GM21515 (cell line): ENCODE measurements around the gene CCDC169.

Experiments used
- ATAC-seq: cut with Tn5 transposase; IDR thresholded peaks from one replicate; pipeline ENCODE4 v1.9.1; 2021; ENCODE audit not compliant: unreplicated experiment

Gene CCDC169

GRCh38 chr13:36244990-36245389 is 52.6 kb downstream of the CCDC169 start:
- ATAC-seq, result no peak

DNA sequence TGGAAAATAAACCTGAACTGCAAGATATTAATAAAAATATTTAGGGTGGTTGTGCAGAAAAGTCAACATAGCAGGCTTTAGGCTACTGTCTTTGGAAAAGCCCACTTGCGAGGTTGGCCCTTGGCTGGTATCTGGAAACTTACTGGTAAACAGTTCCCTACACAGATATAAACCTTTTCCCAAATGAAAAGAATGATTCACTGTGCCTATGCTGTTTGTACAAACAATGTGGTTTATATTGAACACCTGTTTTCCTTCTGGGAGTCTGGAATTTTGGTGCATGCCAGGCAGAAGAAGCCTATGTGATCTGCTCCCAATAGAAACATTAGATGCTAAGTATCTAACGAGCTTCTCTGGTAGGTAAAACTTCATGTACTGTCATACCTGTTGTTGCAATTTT is 53.5 kb downstream of the CCDC169 start:
- ATAC-seq, result no peak

DNA sequence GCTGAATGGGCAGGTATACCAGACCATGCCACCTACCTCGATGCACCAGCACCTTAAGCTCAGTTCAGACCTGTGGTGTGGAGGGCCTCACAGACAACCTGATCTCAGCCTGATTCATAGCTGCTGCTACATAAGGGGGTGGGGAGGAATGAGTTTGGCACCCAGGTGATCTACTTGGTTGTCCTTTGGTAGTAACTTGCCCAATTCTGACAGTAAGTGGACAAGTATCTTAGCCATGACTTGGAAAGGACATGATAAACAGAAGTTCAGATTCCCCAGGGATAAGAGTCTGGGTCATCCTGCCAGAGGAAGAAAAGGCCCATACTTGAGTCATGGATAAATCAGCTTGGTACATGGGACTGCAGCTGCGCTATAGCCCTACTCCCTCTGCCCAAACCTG is 54.9 kb downstream of the CCDC169 start:
- no peak for ATAC-seq

DNA sequence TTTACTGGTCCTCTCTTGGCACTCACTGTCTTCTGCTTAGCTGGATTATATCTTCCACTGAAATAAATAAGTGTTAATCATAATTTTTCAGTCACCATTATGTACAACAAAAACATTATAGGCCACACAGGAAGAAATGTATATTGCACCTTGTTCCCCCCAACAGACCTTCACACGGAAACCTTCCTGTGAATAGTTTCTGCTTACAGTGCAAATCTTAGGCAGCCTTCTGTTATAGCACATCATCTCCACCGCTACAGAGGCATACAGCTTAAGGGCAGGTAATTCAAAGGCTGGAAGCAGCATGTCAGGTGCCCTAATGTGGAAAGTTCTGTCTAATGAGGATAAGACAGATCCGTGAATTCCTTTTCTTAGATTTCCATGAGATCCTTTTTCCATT is 66.4 kb downstream of the CCDC169 start:
- ATAC-seq, result no peak

DNA sequence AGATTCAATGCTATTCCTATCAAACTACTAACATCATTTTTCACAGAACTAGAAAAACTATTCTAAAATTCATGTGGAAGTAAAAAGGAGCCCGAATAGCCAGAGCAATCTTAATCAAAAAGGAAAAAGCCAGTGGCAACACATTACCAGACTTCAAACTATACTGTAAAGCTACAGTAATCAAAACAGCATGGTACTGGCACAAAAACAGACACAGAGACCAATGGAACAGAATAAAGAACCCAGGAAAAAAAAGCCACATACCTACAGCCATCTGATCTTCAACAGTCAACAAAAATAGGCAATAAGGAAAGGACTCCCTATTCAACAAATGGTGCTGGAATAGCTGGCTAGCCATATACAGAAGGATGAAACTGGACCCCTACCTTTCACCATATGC is 72.9 kb downstream of the CCDC169 start:
- no peak for ATAC-seq

GRCh38 chr13:36219883-36220282 is 77.7 kb downstream of the CCDC169 start:
- no peak for ATAC-seq

- no peak for ATAC-seq
Measured at GRCh38 chr13:36217456-36217855, 80.2 kb downstream of the CCDC169 start.

DNA sequence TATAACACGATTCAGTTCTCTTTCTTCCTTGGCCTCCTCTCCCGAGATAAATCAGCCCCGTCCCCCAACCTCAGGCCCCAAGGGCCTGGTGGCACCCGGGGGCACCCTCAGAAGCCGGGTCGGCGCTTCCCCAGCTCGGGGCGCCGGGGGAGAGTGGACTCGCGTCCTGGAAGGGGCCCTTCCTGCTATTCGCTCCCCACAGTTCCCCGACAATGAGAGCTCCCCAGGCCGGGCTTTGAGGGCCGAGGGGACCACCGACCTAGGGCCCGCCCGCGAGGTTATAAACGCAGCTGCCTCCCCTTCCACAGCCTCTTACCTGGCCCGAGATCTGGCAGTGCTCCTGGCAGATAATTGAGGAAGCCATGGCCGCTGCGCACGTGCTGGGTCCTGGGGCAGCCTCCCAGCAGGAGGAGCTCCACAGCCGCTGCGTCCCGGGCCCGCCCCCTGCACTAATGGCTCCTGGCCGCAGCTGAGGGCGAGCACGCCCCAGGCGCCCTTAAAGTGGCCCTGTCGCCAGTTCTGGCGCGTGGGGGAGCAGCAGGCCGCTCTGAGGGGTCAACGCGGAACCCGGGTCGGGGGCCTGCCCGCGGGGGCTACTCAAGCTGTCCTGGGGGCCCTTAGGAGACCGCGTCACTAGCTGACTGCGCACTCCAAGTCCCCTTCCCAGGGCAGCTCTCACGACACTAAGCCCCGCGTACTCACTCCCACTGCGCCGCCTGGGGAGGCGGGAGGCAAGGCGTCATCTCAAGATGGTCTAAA is 83.3 kb downstream of the CCDC169 start, which contains the start of gene SOHLH2:
Gene SOHLH2, minus strand, starts transcription at position 394 of the 759 bp plus-strand sequence. Its CDS starts 30 bp downstream, at position 364.
- no peak for ATAC-seq

GRCh38 chr13:36212789-36213188 is 84.8 kb downstream of the CCDC169 start:
- ATAC-seq, result no peak

DNA sequence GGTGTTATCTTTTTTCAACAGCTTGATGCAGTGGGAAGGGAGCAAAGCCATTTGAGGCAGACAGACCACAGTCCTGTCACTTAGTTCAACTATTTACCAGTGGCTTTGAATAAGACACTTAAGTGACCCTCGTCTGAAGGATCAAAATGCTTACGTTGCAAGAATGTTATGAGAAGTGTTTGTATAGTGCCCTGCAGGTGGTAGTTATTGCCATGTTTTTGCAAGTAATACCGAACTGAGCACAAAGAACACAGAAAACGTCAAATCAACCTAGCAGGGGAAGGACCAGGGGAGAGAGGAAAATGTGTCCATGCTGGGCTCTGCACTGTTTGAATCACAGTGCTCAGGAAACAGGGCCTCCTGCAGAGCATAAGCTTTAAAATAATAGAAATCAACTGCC is 86.0 kb downstream of the CCDC169 start:
- ATAC-seq, result no peak

DNA sequence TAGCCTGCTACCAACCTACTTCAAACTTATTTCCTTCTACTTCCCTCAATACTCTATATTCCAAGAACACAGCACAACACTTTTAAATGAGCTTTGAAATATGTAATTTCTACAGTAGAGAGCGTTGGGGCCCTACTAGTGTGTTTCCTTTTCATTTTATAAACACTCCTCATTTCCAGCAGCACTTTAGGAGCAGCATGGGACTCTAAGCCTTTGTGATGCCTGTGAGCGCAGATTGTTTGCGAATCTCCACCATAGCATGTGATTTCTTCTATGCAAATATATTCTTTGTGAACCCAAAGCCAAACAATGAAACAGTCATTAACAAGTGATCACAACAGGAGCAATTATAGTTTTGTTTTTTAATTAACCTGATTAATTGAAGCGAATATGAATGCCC is 86.9 kb downstream of the CCDC169 start:
- no peak for ATAC-seq

DNA sequence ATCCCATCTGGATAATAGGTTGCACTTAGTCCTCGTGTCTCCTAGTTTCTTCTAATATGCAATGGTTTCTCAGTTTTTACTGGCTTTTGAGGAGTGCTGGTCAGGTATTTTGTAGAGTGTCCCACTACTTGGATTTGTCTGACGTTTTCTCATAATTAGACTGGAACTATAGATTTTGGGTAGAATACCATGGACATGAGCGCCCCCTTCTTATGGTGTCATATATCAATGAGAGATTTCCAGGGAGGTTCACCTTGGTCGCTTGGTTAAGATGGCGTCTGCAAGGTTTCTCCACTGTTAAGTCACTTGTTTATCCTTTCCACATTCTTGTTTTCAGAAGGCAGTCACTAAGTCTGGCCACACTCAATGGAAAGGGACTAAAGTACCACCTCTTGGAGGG is 89.9 kb downstream of the CCDC169 start:
- ATAC-seq, result no peak

DNA sequence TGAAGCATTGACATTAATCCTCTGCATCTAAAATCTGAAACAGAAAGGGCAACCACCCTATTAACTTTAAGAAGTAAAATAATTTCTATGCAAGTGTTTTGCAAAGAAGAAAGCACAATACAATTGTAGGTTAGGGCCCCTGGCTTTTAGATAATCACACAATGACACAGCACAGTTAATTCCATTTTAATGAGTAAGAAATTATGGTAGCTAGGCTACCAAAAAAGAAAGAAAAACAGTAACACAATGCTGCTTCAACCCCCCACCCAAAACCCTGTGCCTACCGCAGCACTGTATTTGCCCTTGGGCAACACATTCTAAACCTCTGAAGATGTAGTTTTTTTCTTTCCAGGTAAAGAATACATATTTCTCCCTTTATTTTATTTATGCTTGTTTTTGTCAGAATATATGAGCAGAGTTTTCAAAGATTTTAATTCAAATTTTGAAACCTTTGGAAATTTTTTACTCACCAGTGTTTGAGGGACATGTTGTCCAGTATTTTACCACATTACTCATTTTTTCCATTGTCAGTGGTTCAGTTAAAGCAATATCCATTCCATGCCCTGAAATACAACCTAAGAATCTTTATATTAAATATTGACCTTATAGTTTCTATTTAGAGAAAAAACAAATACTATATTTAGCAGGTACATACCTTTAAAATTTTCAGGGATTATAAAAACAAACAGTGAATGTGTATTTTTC is 104.3 kb downstream of the CCDC169 start:
- ATAC-seq, result no peak

DNA sequence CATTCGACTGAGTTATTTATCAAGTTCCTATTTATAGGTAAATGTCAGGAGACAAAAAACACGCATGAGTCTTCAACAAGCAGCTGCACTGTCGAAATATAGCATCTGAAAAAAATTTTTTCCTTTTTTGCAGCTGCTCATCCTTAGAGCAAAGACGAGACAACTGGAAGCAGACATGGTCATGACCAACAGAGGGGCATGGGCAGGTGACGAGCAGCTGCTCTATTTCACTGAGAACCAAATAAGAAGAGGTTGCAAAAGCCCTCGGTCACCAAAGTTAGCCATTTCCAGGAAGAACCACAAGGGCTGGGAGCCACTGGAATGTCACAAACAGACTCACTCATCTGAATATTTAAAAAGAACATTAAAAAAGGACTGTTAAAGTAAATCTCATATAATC is 105.4 kb downstream of the CCDC169 start:
- no peak for ATAC-seq

DNA sequence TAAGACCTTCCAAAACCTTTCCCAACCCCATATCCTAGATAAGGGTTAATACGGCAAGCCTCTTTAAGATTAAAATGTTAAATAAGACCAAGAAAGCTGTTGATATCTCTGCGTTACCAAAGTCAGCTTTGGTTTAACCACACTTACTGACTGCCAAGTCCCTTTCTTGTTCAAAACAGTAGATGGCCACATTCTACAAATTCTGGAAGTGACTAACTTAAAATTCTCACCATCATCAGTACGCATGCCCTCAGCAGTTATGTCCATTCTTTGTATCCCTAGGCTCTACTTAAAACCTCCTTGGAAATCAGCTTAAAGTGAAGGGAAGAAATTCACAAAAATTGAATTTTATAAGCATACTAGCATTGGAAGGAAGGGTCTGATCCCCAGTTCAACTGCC is 106.8 kb downstream of the CCDC169 start:
- no peak for ATAC-seq

DNA sequence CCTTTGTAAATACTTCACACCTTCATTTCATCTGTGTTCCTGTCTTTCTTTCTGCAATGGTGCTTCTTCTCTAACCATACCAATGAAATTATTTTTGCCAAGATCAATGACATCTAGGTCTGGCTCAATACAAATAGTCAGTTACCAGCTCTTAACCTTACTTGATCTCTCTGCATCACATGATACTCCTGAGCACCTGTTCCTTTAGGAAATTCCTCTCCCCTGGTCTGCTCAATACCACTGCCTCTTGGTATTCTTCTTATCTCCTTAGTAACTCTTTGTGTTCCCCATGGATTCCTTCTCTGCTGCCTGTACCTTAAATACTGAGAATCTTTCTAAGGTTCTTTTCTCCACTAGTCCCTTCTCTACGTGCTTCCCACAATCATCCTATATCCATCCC is 109.2 kb downstream of the CCDC169 start:
- ATAC-seq, result no peak

GRCh38 chr13:36183901-36184300 is 113.7 kb downstream of the CCDC169 start:
- ATAC-seq, result no peak
